PC-3 (cell line): Measurements from ENCODE around the gene DNAAF1. TPM values are rescaled to one million over a fixed set of nuclear protein-coding genes. Genes with fewer than 3 reads are reported as not detected.

Experiments
- ATAC-seq: fragments of 200-7000 bp; cut with Tn5 transposase; 2 replicates; pipeline ENCODE4 v1.9.1; 2020; ENCODE audit warnings: mild to moderate bottlenecking, moderate library complexity
- BruUV-seq: library from RNA; stranded (reverse); fragments of 400-500 nt; replicated peaks from 2 replicates; lab custom pipeline; 2021; lab: Mats Ljungman, UMichigan
- CTCF ChIA-PET: fragments of 300-600 bp; sonication (Branson Sonifier 250); formaldehyde crosslinking; loops from one replicate; lab custom pipeline; 2022; ENCODE audit warnings: antibody characterized with exemption; lab: Charles Lee
- POLR2A ChIA-PET: fragments of 300-600 bp; sonication (Branson Sonifier 250); formaldehyde crosslinking; loops from one replicate; lab custom pipeline; 2022; ENCODE audit warnings: antibody characterized with exemption; ENCODE audit not compliant: unreplicated experiment; lab: Charles Lee
- DNase-seq: peaks from one replicate; pipeline ENCODE4 v3.0.0-alpha.2; 2015
- H2AFZ ChIP-seq: fragments of 300-600 bp; sonication (generic); 2 replicates; pipeline ENCODE4 v1.6.0; 2016; ENCODE audit warnings: antibody characterized with exemption, low read length
- H3F3A ChIP-seq: fragments of 300-600 bp; sonication (generic); one replicate; pipeline ENCODE4 v1.6.0; 2017; ENCODE audit warnings: antibody characterized with exemption, low read length, control low read depth, mild to moderate bottlenecking; ENCODE audit not compliant: unreplicated experiment
- H3K27ac ChIP-seq: fragments of 300-600 bp; sonication (generic); 2 replicates; pipeline ENCODE4 v1.5.1; 2016; ENCODE audit warnings: mild to moderate bottlenecking, low read length
- H3K27me3 ChIP-seq: fragments of 300-600 bp; sonication (generic); 2 replicates; pipeline ENCODE4 v1.6.1; 2016; ENCODE audit warnings: low read length, mixed read lengths
- H3K36me3 ChIP-seq: fragments of 300-600 bp; sonication (generic); 2 replicates; pipeline ENCODE4 v1.6.1; 2016; ENCODE audit warnings: low read depth, mixed run types, low read length, mixed read lengths
- H3K4me1 ChIP-seq: fragments of 300-600 bp; sonication (generic); 2 replicates; pipeline ENCODE4 v1.5.1; 2016; ENCODE audit warnings: low read length; ENCODE audit not compliant: insufficient read depth
- H3K4me2 ChIP-seq: fragments of 300-600 bp; sonication (generic); 2 replicates; pipeline ENCODE4 v1.6.0; 2016; ENCODE audit warnings: low read length
- H3K4me3 ChIP-seq: fragments of 300-600 bp; sonication (generic); 2 replicates; pipeline ENCODE4 v1.5.1; 2016; ENCODE audit warnings: mild to moderate bottlenecking, low read length, mixed read lengths
- H3K79me2 ChIP-seq: fragments of 300-600 bp; sonication (generic); 2 replicates; pipeline ENCODE4 v1.6.1; 2017; ENCODE audit warnings: low read length, mixed read lengths
- H3K9ac ChIP-seq: fragments of 300-600 bp; sonication (generic); 2 replicates; pipeline ENCODE4 v1.6.0; 2016; ENCODE audit warnings: mild to moderate bottlenecking, low read length
- H3K9me2 ChIP-seq: fragments of 300-600 bp; sonication (generic); replicated peaks from 2 replicates; pipeline ENCODE4 v1.6.1; 2016; ENCODE audit warnings: mixed run types, low read length, mixed read lengths
- H3K9me3 ChIP-seq: fragments of 300-600 bp; sonication (generic); 2 replicates; pipeline ENCODE4 v1.6.1; 2016; ENCODE audit warnings: low read length, mixed read lengths
- H4K20me1 ChIP-seq: fragments of 300-600 bp; sonication (generic); 2 replicates; pipeline ENCODE4 v1.6.1; 2016; ENCODE audit warnings: low read length, mixed read lengths
- CTCF ChIP-seq: fragments of 300-600 bp; sonication (generic); conservative IDR thresholded peaks from 2 replicates; pipeline ENCODE4 v1.5.1; 2017; ENCODE audit warnings: antibody characterized with exemption, low read depth, mild to moderate bottlenecking, low read length
- EZH2 ChIP-seq: fragments of 300-600 bp; sonication (generic); IDR thresholded peaks from one replicate; pipeline ENCODE4 v1.6.1; 2017; ENCODE audit warnings: antibody characterized with exemption, mild to moderate bottlenecking, low read length; ENCODE audit not compliant: unreplicated experiment
- EZH2phosphoT487 ChIP-seq: fragments of 300-600 bp; sonication (generic); IDR thresholded peaks from 2 replicates; pipeline ENCODE4 v1.6.1; 2018; ENCODE audit warnings: mild to moderate bottlenecking, antibody characterized with exemption, low read length, borderline replicate concordance
- intact Hi-C: fragments of 100-400 bp; cut with micrococcal nuclease; formaldehyde crosslinking; loops from 2 replicates; pipeline ENCODE4 v1.9.0; 2023
- total RNA-seq: library from RNA; depleted of rRNA; stranded (reverse); fragments of >200 nt; gene quantifications from 2 replicates; pipeline ENCODE4 v1.2.3, GENCODE V29; 2014

The DNAAF1 gene
- total RNA-seq, 1 experiment from 2014 or later: not detected

- H4K20me1 ChIP-seq: no peaks in the 10 kb centered on the region
- TF ChIP-seq CTCF: no peak
- H3K4me3 ChIP-seq: no peak overlapping the region
- H3K4me1 ChIP-seq: no peaks in the 10 kb centered on the region
- no peak for DNase-seq
- ChIA-PET POLR2A (no interaction called here), CTCF (no interaction called here)
- no peak for ATAC-seq
- no peak overlapping the region for H3K9ac ChIP-seq
- H3K36me3 ChIP-seq: no peaks in the 10 kb centered on the region
- no peak overlapping the region for H2AFZ ChIP-seq
- H3K27ac ChIP-seq: no peak overlapping the region
- no peaks in the 10 kb centered on the region for H3K9me3 ChIP-seq
- no peaks in the 10 kb centered on the region for H3F3A ChIP-seq
- BruUV-seq: no TSS peak
- intact Hi-C loops: no loop called here
- no peaks in the 10 kb centered on the region for H3K9me2 ChIP-seq
- H3K4me2 ChIP-seq: no peak overlapping the region
- no peaks in the 10 kb centered on the region for H3K27me3 ChIP-seq
- H3K79me2 ChIP-seq: no peaks in the 10 kb centered on the region
Observed at GRCh38 chr16:84124257-84125073, 20.6 kb upstream of the DNAAF1 start.

- H3K27me3 ChIP-seq: no peaks in the 10 kb centered on the region
- ChIA-PET CTCF (no interaction called here), POLR2A (no interaction called here)
Observed at GRCh38 chr16:84131117-84131516, 14.0 kb upstream of the DNAAF1 start.

More at GRCh38 chr16:84131117-84131516, 14.0 kb upstream of the DNAAF1 start:
- no peaks in the 10 kb centered on the region for H3K9me2 ChIP-seq
- H2AFZ ChIP-seq: no peak overlapping the region
- H3K4me2 ChIP-seq: no peak overlapping the region
- no peak overlapping the region for H3K9ac ChIP-seq
- no peaks in the 10 kb centered on the region for H3K79me2 ChIP-seq
- H3K4me1 ChIP-seq: no peaks in the 10 kb centered on the region
- H3K9me3 ChIP-seq: no peaks in the 10 kb centered on the region
- no TSS peak for BruUV-seq
- DNase-seq (no peak), ATAC-seq (no peak)
- no peaks in the 10 kb centered on the region for H3F3A ChIP-seq
- no peak overlapping the region for H3K4me3 ChIP-seq
- no peak overlapping the region for H3K27ac ChIP-seq
- H4K20me1 ChIP-seq: no peaks in the 10 kb centered on the region
- H3K36me3 ChIP-seq: no peaks in the 10 kb centered on the region; the same call in 1 of the 2 replicates
- TF ChIP-seq EZH2phosphoT487: no peak
- no peak for TF ChIP-seq CTCF
- TF ChIP-seq EZH2: no peak
- intact Hi-C loops: no loop called here
